Hematopoietic multipotent progenitor cell treated with erythropoietin and hydrocortisone succinate and interleukin-3 and kit ligand, for 17 days (in vitro differentiated cells): ENCODE data around the gene CALY.
A peak's percentile ranks its signal among the peaks of the same experiment; 100 is the strongest.

Experiments
- DNase-seq: peaks from one replicate; pipeline ENCODE4 v3.0.0-alpha.2; 2015; ENCODE audit warnings: low spot score

CALY gene

DNA sequence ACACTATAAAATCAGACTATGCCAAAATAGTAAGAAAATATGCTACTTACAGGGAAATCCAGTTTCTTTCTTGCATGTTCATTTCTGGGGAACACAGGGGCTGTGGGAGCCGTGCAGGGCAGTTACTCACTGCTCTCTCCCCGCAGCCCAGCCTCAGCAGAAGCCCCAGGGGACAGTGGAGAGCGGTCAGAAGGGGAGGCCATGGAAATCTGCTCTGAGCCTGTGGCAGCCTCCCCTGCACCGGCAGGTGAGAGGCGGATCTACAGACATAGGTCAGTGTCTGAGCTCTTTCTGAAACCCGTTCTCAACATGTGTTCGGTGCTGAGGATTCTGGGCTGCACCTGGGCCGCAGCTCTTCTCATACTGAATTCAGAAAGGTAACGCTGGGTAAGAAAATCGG lies 25.1 kb downstream of the CALY start:
- DNase-seq, result no peak

- DNase-seq, result no peak
Observed at GRCh38 chr10:133310789-133311188, 25.9 kb downstream of the CALY start.

DNA sequence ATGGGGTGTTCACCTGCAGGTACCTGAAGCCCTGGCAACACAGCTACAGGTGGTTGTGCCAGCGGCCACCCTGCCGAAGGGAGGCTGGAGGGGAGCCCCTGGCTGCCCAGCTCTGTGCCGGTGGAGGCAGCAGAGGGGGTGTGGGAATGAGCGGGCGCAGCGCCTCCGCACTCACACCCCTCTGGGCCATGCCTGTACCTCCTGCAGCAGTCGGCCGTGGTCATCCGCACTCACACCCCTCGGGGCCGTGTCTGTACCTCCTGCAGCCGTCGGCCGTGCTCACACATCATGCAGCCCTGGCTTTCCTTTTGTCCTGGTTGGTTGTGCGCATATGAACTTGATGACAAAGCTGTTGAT lies 26.3 kb downstream of the CALY start:
- DNase-seq, result no peak

- no peak for DNase-seq
Observed at GRCh38 chr10:133309720-133310398, 26.8 kb downstream of the CALY start.

GRCh38 chr10:133309100-133309719 lies 27.5 kb downstream of the CALY start:
- peak; percentile 92 for DNase-seq

- DNase-seq, result peak; percentile 91
Observed at GRCh38 chr10:133308421-133309099, 28.1 kb downstream of the CALY start, which contains the start of the genes TUBGCP2 and ZNF511. TSS of gene TUBGCP2 (minus strand) at chr10:133308872. CDS start at chr10:133302941, 5,931 bp downstream. TSS of gene ZNF511 (plus strand) at chr10:133308914. CDS start at chr10:133308944, 30 bp downstream.

GRCh38 chr10:133307776-133308420 lies 28.8 kb downstream of the CALY start:
- DNase-seq, result peak; percentile 87

DNA sequence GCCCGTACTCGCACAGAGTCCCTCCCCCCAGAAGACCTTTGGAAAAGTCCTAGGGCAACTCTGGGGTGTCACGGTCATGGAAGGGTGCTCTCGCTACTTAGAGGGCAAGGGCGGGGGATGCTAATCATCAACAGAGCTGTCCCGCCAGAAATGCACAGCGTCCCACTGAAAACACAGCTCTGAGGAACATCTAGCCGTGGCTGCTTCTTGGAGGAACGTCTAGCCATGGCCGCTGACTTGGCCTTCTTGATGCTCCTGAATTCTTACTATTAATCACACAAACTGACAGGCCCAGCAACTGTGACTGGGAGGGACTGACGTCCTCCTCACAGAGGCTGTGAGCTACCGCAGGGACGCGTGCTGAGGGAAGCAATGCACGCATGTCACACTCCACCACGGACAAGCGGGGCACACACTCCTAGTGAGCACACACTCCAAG lies 29.7 kb downstream of the CALY start:
- no peak for DNase-seq

DNA sequence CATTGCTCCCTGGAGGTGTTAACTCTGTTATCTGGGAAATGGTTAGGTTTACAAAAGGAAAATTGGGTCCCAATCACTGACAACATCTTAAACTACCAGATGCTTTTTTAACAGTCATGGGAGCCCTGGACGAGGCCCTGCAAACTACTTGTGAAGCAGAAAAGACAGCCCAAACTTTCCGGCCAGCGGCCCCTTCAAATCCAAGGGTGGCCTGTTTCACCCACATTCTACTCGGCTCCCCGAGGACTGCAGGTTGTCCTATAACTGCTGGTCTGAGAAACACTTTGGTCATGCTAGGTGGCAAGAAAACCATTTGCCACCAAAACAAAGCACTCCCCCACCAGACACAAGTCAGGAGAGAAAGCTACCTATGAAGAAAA lies 30.6 kb downstream of the CALY start:
- no peak for DNase-seq

DNA sequence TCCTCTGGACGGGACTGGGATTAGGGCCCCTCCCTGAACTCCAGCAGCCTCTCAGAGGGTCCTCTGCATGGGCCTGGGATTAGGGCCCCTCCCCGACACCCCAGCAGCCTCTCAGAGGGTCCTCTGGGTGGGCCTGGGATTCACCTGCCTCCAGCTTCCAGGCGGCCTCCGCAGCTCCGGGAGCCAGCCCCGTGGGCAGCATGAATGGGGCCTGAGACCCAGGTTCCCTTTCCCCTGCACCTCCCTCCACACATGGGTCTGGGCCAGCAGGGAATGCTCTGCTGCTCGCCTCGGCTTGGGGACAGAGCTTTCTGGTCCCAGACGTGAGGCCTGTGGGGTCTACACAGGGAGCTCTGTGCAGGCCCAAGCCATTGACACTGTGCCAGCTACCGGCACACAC lies 33.5 kb downstream of the CALY start:
- DNase-seq, result no peak

GRCh38 chr10:133302230-133302629 lies 34.5 kb downstream of the CALY start:
- no peak for DNase-seq

- no peak for DNase-seq
Observed at GRCh38 chr10:133299738-133300137, 37.0 kb downstream of the CALY start.

GRCh38 chr10:133299224-133299623 lies 37.5 kb downstream of the CALY start:
- DNase-seq, result no peak

DNA sequence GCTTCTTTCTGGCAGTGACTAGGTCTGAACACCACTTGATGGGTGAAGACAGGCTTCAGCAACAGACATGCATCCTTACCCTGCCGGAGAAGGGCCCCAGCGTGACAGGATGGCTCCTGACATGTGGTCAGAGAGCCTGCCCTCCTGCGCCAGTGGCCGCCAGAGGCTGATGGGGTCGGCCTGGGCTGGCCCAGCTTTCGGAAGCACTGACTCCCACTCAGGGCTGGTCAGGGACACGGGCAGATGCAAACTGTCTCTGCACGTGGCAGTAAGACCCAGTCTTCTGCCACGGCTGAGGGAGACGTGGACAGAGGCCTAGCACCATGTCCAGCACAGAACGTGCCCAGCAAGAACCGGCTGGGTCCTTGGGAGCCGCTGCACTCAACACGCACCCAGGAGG lies 38.2 kb downstream of the CALY start:
- DNase-seq, result no peak

DNA sequence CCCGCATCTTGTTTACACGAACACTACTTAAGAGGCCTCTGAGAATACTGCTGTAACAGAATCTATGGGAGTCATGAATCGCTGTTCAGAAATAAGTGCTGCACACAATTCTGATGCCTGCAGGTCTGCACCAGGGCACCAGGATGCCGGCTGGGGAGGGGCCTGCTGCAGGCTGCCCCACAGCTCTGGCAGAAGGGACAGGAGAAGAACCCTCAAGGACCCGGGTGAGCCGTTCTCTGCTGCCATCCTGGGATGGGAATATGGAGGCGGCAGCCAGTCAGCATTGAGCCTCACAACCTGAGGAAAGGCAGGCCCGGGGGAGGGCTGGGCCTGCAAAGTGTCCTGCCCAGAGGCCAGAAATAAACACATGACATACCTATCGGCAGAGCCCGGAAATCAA lies 39.2 kb downstream of the CALY start:
- DNase-seq, result no peak

DNA sequence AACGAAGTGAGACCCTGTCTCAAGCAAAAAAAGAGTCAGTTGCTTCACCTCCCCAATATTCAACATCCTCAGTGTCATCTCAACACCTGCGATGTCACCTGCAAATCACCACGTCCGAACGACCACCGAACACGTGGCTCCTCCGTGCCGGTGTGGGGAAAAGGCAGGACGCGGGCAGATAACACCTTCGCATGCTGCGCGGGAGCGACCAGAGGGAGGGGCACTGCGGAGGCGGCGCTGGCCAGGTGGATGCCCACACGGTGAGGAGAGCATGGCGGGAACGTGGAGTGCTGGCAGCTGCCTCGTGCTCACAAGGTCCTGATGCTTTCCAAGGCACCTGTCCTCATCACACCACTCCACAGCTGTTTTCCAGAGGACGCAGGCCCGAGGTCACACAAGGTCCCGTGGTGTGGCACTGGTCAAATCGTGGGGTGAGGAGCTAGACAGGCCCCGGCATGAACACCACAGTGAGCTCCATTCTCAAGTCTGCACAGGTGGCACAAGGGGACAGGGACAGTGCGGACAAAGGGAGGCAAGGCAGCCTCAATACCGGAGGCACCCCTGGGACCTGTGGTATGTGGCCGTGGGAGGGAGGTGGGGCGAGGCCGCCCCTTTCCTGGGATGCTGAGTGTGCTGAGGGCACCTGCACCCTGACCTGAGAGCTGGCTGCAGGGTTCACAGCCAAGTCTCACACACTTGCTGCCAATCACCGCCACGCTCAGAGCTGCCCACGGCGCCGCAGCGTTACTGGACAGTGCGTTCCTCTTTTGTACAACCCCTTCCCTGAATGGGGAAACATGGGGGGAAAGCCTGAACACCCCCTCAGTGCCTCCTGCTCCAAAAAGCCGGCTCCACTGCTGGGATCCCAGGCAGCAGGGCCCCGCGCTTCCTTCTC lies 41.0 kb downstream of the CALY start:
- no peak for DNase-seq

- DNase-seq, result no peak
Observed at GRCh38 chr10:133294189-133294588, 42.5 kb downstream of the CALY start.

DNA sequence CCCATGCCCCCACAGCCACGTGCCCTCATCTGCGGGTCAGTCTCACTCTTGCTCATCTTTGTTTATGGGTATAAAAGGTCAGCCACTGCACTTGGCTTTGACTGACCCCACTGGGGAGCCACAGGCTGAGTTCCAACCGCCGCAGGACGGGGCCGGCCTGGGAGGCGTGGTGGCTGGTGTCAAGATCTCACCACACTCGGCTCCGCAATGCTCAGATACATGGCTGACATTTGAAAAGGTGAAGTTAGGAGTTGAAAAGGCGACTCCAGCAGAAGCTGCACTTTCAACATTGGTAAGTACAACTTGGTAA lies 42.9 kb downstream of the CALY start:
- no peak for DNase-seq

DNA sequence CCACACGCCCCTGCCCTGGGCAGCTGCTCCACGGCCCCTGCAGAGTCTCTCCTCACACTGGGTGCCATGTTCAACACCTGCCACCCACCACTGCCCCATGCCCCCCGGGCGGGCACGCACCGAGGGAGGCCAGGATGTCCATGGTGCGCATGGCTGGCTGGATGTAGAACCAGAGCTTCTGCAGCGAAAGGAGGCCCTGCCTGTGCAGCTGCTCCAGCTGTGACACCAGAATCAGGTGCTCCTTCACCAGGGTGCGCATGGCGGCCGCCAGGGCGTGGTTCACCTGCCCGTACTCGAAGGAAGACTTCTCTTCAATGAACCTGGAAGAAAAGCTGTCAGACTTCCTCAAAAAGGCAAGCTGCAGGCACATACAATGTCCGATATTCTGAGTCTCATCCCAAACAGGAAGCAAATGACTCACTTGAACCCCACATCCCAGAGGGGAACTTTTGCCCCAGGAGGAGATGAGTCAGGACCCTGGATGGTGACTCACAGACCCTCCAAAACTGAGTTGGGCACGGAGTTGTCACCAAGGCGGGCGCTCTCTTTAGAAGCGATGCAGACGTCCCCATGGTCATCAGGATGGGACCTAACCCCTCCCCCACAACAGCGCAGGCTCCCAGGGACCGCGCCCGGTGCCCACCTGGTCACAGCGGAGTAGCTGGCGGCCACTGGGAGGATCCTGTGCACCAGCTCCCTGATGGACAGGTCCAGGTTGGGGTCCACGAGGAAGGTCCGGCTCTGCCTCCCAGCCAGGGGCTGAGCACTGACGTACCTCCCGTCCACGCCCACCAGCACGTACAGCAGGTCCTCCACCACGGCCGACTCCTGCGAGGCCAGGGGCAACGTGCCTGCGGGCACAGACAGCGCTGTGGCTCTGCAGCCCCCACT lies 43.5 kb downstream of the CALY start:
- no peak for DNase-seq

DNA sequence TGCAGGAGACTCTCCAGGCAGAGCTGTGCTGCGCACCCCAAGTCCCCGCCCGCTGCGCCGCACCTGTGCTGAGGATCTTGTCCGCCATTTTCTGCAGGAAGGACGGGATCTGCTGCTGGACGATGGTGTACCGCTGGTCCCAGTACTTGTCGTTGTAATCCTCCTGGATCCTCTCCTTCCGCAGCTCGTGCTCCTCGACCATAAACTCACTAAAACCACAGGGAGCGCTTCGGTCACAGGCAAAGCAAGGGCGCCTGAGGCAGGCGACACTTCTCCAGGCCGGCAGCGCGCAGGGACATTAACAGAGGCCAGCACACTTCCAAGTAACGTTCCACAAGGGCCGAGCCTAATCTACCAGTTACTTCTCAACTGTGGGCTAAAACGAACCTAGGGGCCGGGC lies 46.9 kb downstream of the CALY start:
- no peak for DNase-seq
